T-cell (primary cell): ENCODE measurements around the gene KLF15. TPM values are rescaled to one million over a fixed set of nuclear protein-coding genes. Genes with fewer than 3 reads are reported as not detected.

ENCODE experiments used
- ATAC-seq, 4 experiments: fragments of 200-7000 bp in 3 of 4; fragments of 150-1000 bp in 1 of 4; cut with Tn5 transposase; replicated peaks in 1 of 4; 1 replicate in 3 of 4; 2 replicates in 1 of 4; pipeline ENCODE4 v1.10.0; 2021; ENCODE audit warnings: moderate library complexity in 3 of 4, mild to moderate bottlenecking in 2 of 4, moderate number of reproducible peaks in 1 of 4
- CTCF ChIA-PET, 2 donors: fragments of 300-600 bp; sonication (Branson Sonifier 250); formaldehyde crosslinking; loops; one replicate each; lab custom pipeline; 2022; ENCODE audit warnings: antibody characterized with exemption in 2 of 2; lab: Charles Lee
- POLR2A ChIA-PET, 2 donors: fragments of 300-600 bp; sonication (Branson Sonifier 250); formaldehyde crosslinking; loops; one replicate each; lab custom pipeline; 2022; ENCODE audit warnings: antibody characterized with exemption in 2 of 2; lab: Charles Lee
- DNase-seq, 35 experiments: peaks; one replicate each; pipeline versions ENCODE4 v3.0.0 to v3.0.0-alpha.2; 2013 to 2023
- H3K27ac ChIP-seq: one replicate; pipeline ENCODE4 v1.5.1; 2013; ENCODE audit warnings: low read length
- H3K27me3 ChIP-seq, 2 experiments: replicated peaks in 1 of 2; 1 replicate in 1 of 2; 2 replicates in 1 of 2; pipeline versions ENCODE4 v1.6.1 to v1.7.0; 2013; ENCODE audit warnings: low read length in 1 of 2, mixed read lengths in 1 of 2; ENCODE audit not compliant: control insufficient read depth in 2 of 2, insufficient read depth in 2 of 2; ENCODE audit errors: extremely low read depth in 1 of 2
- H3K36me3 ChIP-seq, 2 donors: 1 replicate in 1 of 2; 2 replicates in 1 of 2; pipeline versions ENCODE4 v1.6.1 to v1.7.0; 2013; ENCODE audit warnings: low read length in 1 of 2; ENCODE audit not compliant: control insufficient read depth in 2 of 2, insufficient read depth in 1 of 2; ENCODE audit errors: extremely low read depth in 1 of 2
- H3K4me1 ChIP-seq, 2 experiments: 1 replicate in 1 of 2; 2 replicates in 1 of 2; pipeline versions ENCODE4 v1.6.1 to v1.7.0; 2013; ENCODE audit warnings: low read length in 2 of 2, mixed read lengths in 1 of 2; ENCODE audit not compliant: insufficient read depth in 2 of 2, control insufficient read depth in 1 of 2; ENCODE audit errors: extremely low read depth in 1 of 2
- H3K4me3 ChIP-seq, 2 donors: 1 replicate in 1 of 2; 2 replicates in 1 of 2; pipeline versions ENCODE4 v1.5.1 to v1.7.0; 2013; ENCODE audit warnings: mild to moderate bottlenecking in 2 of 2, low read length in 1 of 2, moderate library complexity in 1 of 2; ENCODE audit not compliant: control insufficient read depth in 1 of 2; ENCODE audit errors: extremely low read depth in 1 of 2
- H3K9me3 ChIP-seq: 2 replicates; pipeline ENCODE4 v1.7.0; 2013
- H3K27ac Mint-ChIP-seq, 2 donors: one replicate each; pipeline ENCODE4 v1.8.0; 2020 to 2021; ENCODE audit warnings: mild to moderate bottlenecking in 2 of 2, mixed read lengths in 2 of 2
- H3K27me3 Mint-ChIP-seq, 2 donors: one replicate each; pipeline ENCODE4 v1.8.0; 2021 to 2022; ENCODE audit warnings: mixed read lengths in 2 of 2
- H3K36me3 Mint-ChIP-seq: one replicate; pipeline ENCODE4 v1.8.0; 2021; ENCODE audit warnings: mixed read lengths
- H3K4me1 Mint-ChIP-seq, 3 donors: one replicate each; pipeline ENCODE4 v1.8.0; 2020 to 2022; ENCODE audit warnings: mixed read lengths in 3 of 3, mild to moderate bottlenecking in 1 of 3
- H3K4me3 Mint-ChIP-seq, 3 donors: one replicate each; pipeline ENCODE4 v1.8.0; 2020 to 2022; ENCODE audit warnings: mild to moderate bottlenecking in 3 of 3, mixed read lengths in 3 of 3, moderate library complexity in 3 of 3
- H3K9me3 Mint-ChIP-seq, 3 donors: one replicate each; pipeline ENCODE4 v1.8.0; 2020 to 2022; ENCODE audit warnings: mixed read lengths in 3 of 3
- WGBS: methylation state at CpG from one replicate; pipeline ENCODE4 v1.1.5; 2013; ENCODE audit warnings: missing lambda C conversion rate; ENCODE audit not compliant: insufficient coverage; 5-methylcytosine and 5-hydroxymethylcytosine counted together
- total RNA-seq, 35 experiments: library from RNA in 6 of 35; stranded (reverse) in 6 of 35; fragments of 120-200 nt in 1 of 35; gene quantifications; one replicate each; pipeline versions ENCODE4 v1.2.1 to v1.2.4 and lab custom pipeline; 2013 to 2026

KLF15 gene
- total RNA-seq, 5 donors from 2014 or later (not counting 1 experiment from before 2014, with no cell fraction given): 0.26 to 0.75 (median 0.35) TPM

GRCh38 chr3:126353694-126354321, 3.4 kb downstream of the KLF15 start:
- Mint-ChIP-seq H3K36me3 (no peaks in the 10 kb centered on the region), H3K4me3 (no peak overlapping the region)
- POLR2A ChIA-PET: no interaction called here

GRCh38 chr3:126352476-126353454, 4.4 kb downstream of the KLF15 start:
- Histone ChIP-seq H3K4me1 (peaks cover 6 to 16% of the 10 kb centered on the region in 2 experiments), H3K4me3 (no peak overlapping the region), H3K27me3 (peaks cover 2 to 40% of the 10 kb centered on the region in 2 experiments), H3K9me3 (no peaks in the 10 kb centered on the region), H3K27ac (no peak overlapping the region), H3K36me3 (no peaks in the 10 kb centered on the region)
- Mint-ChIP-seq H3K36me3 (no peaks in the 10 kb centered on the region), H3K27ac (no peak overlapping the region), H3K9me3 (no peaks in the 10 kb centered on the region), H3K4me3 (no peak overlapping the region), H3K4me1 (peaks cover 10 to 16% (median 11%) of the 10 kb centered on the region in 3 donors), H3K27me3 (peaks cover 8 to 16% of the 10 kb centered on the region in 2 donors)
- POLR2A ChIA-PET: no interaction called here
- DNase-seq (no peak), ATAC-seq (no peak)
- 89% methylated on average over 26 of the region's 27 CpGs for WGBS
- CTCF ChIA-PET: no interaction called here

More at GRCh38 chr3:126353694-126354321, 3.4 kb downstream of the KLF15 start:
- CTCF ChIA-PET: no interaction called here
- H3K27ac ChIP-seq: no peak overlapping the region
- Mint-ChIP-seq H3K27ac (no peak overlapping the region), H3K4me1 (peaks cover 15 to 21% (median 18%) of the 10 kb centered on the region in 3 donors), H3K27me3 (peaks cover 14 to 26% of the 10 kb centered on the region in 2 donors), H3K9me3 (no peaks in the 10 kb centered on the region)
- H3K4me1 ChIP-seq: peaks cover 6 to 22% of the 10 kb centered on the region in 2 experiments
- H3K4me3 ChIP-seq: no peak overlapping the region
- ATAC-seq (no peak), DNase-seq (no peak)
- H3K9me3 ChIP-seq: no peaks in the 10 kb centered on the region
- peaks cover 10 to 50% of the 10 kb centered on the region in 2 experiments for H3K27me3 ChIP-seq
- H3K36me3 ChIP-seq: no peaks in the 10 kb centered on the region
- WGBS: 93% methylated on average over 7 of the region's 8 CpGs

- Histone ChIP-seq H3K36me3 (no peaks in the 10 kb centered on the region), H3K27ac (no peak overlapping the region), H3K27me3 (peaks cover 2 to 37% of the 10 kb centered on the region in 2 experiments), H3K4me3 (no peak overlapping the region), H3K4me1 (peaks cover 4 to 12% of the 10 kb centered on the region in 2 experiments), H3K9me3 (no peaks in the 10 kb centered on the region)
- DNase-seq (no peak), ATAC-seq (no peak)
- Mint-ChIP-seq H3K4me1 (peaks cover 7 to 13% (median 8%) of the 10 kb centered on the region in 3 donors), H3K27ac (no peak overlapping the region), H3K9me3 (no peaks in the 10 kb centered on the region), H3K27me3 (peaks cover 8 to 17% of the 10 kb centered on the region in 2 donors), H3K4me3 (no peak overlapping the region), H3K36me3 (no peaks in the 10 kb centered on the region)
- ChIA-PET POLR2A (no interaction called here), CTCF (no interaction called here)
- WGBS: 86% methylated on average over 18 of the region's 18 CpGs
Measured at GRCh38 chr3:126351771-126352475, 5.3 kb downstream of the KLF15 start.

- WGBS: 80% methylated on average over 4 of the region's 10 CpGs
- POLR2A ChIA-PET: no interaction called here
- ATAC-seq: no peak
Measured at GRCh38 chr3:126351086-126351770, 6.0 kb downstream of the KLF15 start.

GRCh38 chr3:126350502-126351085, 6.6 kb downstream of the KLF15 start:
- Histone ChIP-seq H3K4me3 (no peak overlapping the region), H3K27ac (no peak overlapping the region), H3K36me3 (no peaks in the 10 kb centered on the region), H3K27me3 (peaks cover 2 to 25% of the 10 kb centered on the region in 2 experiments), H3K4me1 (peaks cover 0 to 1% of the 10 kb centered on the region in 2 experiments), H3K9me3 (no peaks in the 10 kb centered on the region)
- Mint-ChIP-seq H3K4me3 (no peak overlapping the region), H3K36me3 (no peaks in the 10 kb centered on the region), H3K27ac (no peak overlapping the region), H3K4me1 (peaks cover 2 to 4% (median 3%) of the 10 kb centered on the region in 3 donors), H3K9me3 (no peaks in the 10 kb centered on the region), H3K27me3 (peaks cover 3 to 12% of the 10 kb centered on the region in 2 donors)
- DNase-seq (no peak), ATAC-seq (no peak)
- WGBS: 83% methylated on average over 9 of the region's 9 CpGs
- CTCF ChIA-PET: no interaction called here
- POLR2A ChIA-PET: no interaction called here

More at GRCh38 chr3:126351086-126351770, 6.0 kb downstream of the KLF15 start:
- H3K4me3 Mint-ChIP-seq: no peak overlapping the region
- peaks cover 2 to 32% of the 10 kb centered on the region in 2 experiments for H3K27me3 ChIP-seq
- no peak overlapping the region for H3K4me3 ChIP-seq
- H3K4me1 ChIP-seq: peaks cover under 1 to 7% of the 10 kb centered on the region in 2 experiments
- H3K9me3 ChIP-seq: no peaks in the 10 kb centered on the region
- no peaks in the 10 kb centered on the region for H3K9me3 Mint-ChIP-seq
- no peaks in the 10 kb centered on the region for H3K36me3 Mint-ChIP-seq
- H3K27me3 Mint-ChIP-seq: peaks cover 5 to 15% of the 10 kb centered on the region in 2 donors
- H3K27ac Mint-ChIP-seq: no peak overlapping the region
- peaks cover 4 to 10% (median 5%) of the 10 kb centered on the region in 3 donors for H3K4me1 Mint-ChIP-seq
- H3K27ac ChIP-seq: no peak overlapping the region
- no peaks in the 10 kb centered on the region for H3K36me3 ChIP-seq
- CTCF ChIA-PET: no interaction called here
- DNase-seq: no peak
